SU-DHL-6 (cell line): ENCODE results near the gene TMEM154.

ENCODE experiments used
- CTCF ChIP-seq: fragments of 200-600 bp; sonication (generic); IDR thresholded peaks from one replicate; pipeline ENCODE4 v1.5.1; 2017; ENCODE audit warnings: antibody characterized with exemption, mild to moderate bottlenecking, low read length, moderate library complexity; ENCODE audit not compliant: insufficient read depth, poor library complexity, severe bottlenecking
- EZH2phosphoT487 ChIP-seq: fragments of 200-600 bp; sonication (generic), shearing (Covaris generic); conservative IDR thresholded peaks from 2 replicates; pipeline ENCODE4 v1.6.1; 2018; ENCODE audit warnings: mild to moderate bottlenecking, antibody characterized with exemption, low read length, moderate library complexity, mixed read lengths

GRCh38 chr4:152652102-152652501 is 27.7 kb downstream of the TMEM154 start:
- TF ChIP-seq CTCF (no peak), EZH2phosphoT487 (no peak)
